Activated naive CD4-positive, alpha-beta T cell treated with anti-CD3 and anti-CD28 coated beads, Interleukin-2, amount 50 U/mL, for 72 hours (primary cell): ENCODE results near the gene CYBA. TPM values are rescaled to one million over a fixed set of nuclear protein-coding genes. Genes with fewer than 3 reads are reported as not detected.

Experiments
- ATAC-seq, 2 donors: fragments of 150-1000 bp; cut with Tn5 transposase; 2 replicates each; pipeline ENCODE4 v1.10.0; 2021; ENCODE audit warnings: mild to moderate bottlenecking in 2 of 2, moderate library complexity in 2 of 2
- DNase-seq, 2 donors: peaks; one replicate each; pipeline ENCODE4 v3.0.0; 2021 to 2022; ENCODE audit warnings: low spot score in 2 of 2
- H3K27ac Mint-ChIP-seq, 2 donors: one replicate each; pipeline ENCODE4 v1.8.0; 2022; ENCODE audit warnings: mild to moderate bottlenecking in 2 of 2, mixed read lengths in 2 of 2
- H3K36me3 Mint-ChIP-seq, 2 donors: one replicate each; pipeline ENCODE4 v1.8.0; 2022; ENCODE audit warnings: mixed read lengths in 2 of 2
- H3K9me3 Mint-ChIP-seq, 2 donors: one replicate each; pipeline ENCODE4 v1.8.0; 2022; ENCODE audit warnings: mixed read lengths in 2 of 2
- total RNA-seq, 2 donors: library from RNA; stranded (reverse); gene quantifications; one replicate each; pipeline ENCODE4 v1.2.3, GENCODE V29; 2022

Gene CYBA
- total RNA-seq, 2 donors from 2014 or later = 112 to 267 TPM

DNA sequence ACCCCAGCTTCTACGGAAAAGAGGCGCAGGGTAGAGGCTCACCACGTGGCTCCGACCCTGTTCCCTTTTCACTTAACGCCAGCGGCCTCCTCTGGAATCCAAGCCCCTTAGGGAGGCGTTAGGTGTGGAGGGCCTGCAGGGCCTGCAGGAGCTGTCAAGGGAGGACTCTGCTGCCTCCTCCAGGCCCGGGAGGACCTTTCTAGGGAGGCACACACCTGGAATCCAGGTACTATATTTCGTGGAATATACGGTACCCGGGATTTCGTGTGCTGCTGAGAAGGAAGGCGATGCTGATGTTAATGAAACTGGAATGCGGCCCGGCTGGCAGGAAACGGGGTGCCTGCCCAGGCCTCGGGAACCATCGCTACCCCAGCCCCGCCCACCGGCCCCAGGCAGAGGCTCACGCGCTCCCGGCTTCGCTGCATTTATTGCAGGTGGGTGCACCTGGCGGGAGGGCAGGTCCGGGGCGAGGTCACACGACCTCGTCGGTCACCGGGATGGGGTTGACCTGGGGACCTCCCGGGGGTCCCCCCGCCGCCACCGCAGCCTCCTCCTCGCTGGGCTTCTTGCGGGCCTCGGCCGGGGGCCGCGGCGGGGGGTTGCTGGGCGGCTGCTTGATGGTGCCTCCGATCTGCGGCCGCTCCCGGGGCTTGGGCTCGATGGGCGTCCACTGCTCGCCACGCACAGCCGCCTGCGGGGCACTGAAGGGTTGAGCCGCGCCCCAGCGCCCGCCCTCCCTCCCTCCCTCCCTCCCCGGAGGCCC, 7.8 kb downstream of the CYBA start:
- no peak for ATAC-seq
- Mint-ChIP-seq H3K36me3 (peaks cover 0 to 7% of the 10 kb centered on the region in 2 donors), H3K27ac (no peak overlapping the region), H3K9me3 (no peaks in the 10 kb centered on the region)
- DNase-seq = no peak

DNA sequence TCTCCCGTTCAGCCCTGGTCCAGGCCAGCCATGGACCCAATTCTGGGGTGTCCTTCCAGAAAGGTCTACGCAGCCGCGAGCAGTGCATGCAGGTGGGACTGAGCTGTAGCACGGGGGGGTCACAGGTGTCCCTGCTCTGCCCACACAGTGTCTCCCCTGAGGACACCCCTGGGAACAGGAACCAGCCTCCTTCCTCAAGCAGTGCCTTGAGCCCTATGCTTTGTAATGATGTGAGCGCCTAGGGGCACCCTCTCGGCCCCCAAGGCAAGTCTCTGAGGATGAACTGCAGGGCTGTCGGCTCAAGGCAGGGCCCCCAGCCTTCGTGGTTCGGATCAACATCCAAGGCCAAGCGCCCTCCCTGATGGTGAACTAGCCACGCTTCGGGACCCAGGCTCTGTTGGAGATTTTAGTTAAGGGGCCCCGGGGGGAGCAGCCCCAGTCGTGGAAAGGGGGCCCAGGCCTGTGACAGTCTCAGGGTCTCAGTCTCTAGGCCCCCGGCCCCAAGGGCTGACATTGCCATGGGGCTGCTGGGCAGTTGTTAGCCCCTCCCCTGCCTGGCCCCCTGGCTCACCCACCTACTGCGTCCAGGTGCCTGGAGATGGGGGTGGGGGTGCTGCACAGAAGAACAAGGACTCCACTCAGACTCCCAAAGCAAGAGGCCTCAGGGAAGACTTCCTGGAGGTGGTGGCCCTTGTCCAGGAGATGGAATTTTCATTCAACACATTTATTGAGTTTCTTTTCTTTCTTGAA, 10.2 kb downstream of the CYBA start:
- Mint-ChIP-seq H3K9me3 (no peaks in the 10 kb centered on the region), H3K27ac (no peak overlapping the region), H3K36me3 (peaks cover 0 to 7% of the 10 kb centered on the region in 2 donors)
- ATAC-seq = no peak
- no peak for DNase-seq

DNA sequence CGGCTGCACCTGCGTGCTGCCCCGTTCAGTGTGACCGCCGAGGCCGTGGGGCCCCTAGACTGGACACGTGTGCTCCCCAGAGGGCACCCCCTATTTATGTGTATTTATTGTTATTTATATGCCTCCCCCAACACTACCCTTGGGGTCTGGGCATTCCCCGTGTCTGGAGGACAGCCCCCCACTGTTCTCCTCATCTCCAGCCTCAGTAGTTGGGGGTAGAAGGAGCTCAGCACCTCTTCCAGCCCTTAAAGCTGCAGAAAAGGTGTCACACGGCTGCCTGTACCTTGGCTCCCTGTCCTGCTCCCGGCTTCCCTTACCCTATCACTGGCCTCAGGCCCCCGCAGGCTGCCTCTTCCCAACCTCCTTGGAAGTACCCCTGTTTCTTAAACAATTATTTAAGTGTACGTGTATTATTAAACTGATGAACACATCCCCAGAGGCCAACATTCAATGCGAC, 10.8 kb downstream of the CYBA start:
- ATAC-seq (no peak), DNase-seq (no peak)
- Mint-ChIP-seq H3K36me3 (peaks cover 0 to 7% of the 10 kb centered on the region in 2 donors), H3K27ac (peak overlapping the region in 1 of 2 donors; percentile 79), H3K9me3 (no peaks in the 10 kb centered on the region)

DNA sequence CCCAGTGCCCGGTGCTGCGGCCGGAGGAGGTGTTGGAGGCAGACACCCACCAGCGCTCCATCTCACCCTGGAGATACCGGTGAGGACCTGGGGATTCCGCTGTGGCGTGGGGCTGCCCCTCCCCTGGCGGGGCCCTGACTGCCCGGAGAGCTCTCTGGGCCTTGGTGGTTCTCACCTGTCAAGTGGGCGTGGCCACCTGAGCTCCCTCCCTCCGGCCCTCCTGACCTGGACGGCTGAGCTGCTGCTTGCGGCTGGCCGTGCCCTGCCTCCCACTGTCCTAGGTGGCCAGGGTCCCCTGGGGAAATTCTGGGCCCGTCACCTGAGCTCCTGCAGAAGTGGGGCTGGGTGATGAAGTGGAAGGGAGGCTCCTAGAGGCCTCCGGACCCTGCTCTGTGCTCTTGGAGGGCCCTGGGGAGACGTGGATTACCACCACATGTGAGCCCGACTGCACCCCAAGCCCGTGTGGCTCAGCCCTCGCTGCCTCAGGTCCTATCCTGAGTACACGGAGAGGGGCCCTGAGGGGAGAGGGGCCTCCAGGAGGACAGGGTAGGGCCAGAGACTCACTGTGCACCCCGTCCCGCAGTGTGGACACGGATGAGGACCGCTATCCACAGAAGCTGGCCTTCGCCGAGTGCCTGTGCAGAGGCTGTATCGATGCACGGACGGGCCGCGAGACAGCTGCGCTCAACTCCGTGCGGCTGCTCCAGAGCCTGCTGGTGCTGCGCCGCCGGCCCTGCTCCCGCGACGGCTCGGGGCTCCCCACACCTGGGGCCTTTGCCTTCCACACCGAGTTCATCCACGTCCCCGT, 11.4 kb downstream of the CYBA start:
- peak in 1 of 2 donors; percentile 9 for ATAC-seq
- no peak overlapping the region for H3K27ac Mint-ChIP-seq

DNA sequence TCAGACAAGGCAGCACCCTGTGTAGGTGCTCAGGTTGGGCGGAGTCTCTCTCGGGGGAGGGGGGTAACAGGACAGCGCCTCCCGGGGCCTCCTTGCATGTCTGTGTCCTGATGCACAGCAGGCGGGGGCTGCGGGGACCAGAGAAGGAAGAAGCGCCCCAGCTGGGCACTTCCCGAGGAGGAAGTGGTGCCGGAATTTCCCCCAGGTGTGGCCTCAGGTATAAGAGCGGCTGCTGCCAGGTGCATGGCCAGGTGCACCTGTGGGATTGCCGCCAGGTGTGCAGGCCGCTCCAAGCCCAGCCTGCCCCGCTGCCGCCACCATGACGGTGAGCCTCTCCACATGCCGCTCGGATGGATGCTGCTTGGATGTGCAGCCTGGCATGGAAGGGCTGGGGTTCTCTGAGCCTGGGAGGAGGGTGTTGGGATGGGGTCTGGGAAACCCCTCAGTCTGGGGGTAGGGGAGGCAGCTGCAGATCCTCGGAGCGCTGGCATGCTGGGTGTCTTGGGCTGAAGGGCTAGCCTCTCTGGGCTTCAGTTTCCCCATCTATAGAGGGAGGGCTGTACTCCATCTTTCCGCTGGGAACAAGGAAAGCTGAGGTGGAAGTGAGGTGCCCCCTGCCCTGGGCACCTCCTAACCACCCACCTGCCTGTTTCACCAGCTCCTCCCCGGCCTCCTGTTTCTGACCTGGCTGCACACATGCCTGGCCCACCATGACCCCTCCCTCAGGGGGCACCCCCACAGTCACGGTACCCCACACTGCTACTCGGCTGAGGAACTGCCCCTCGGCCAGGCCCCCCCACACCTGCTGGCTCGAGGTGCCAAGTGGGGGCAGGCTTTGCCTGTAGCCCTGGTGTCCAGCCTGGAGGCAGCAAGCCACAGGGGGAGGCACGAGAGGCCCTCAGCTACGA, 12.3 kb downstream of the CYBA start, which contains the start of gene IL17C:
IL17C (plus strand) TSS at position 250 of the 908 bp plus-strand sequence; CDS start at position 320, 70 bp downstream.
- DNase-seq = no peak
- Mint-ChIP-seq H3K27ac (no peak within 1 kb of the TSS), H3K36me3 (peaks cover 0 to 7% of the 10 kb centered on the region in 2 donors), H3K9me3 (no peaks in the 10 kb centered on the region)
- ATAC-seq = no peak

More for the DNA sequence above, 11.4 kb downstream of the CYBA start:
- no peak for DNase-seq
- Mint-ChIP-seq H3K9me3 (no peaks in the 10 kb centered on the region), H3K36me3 (peaks cover 0 to 7% of the 10 kb centered on the region in 2 donors)

DNA sequence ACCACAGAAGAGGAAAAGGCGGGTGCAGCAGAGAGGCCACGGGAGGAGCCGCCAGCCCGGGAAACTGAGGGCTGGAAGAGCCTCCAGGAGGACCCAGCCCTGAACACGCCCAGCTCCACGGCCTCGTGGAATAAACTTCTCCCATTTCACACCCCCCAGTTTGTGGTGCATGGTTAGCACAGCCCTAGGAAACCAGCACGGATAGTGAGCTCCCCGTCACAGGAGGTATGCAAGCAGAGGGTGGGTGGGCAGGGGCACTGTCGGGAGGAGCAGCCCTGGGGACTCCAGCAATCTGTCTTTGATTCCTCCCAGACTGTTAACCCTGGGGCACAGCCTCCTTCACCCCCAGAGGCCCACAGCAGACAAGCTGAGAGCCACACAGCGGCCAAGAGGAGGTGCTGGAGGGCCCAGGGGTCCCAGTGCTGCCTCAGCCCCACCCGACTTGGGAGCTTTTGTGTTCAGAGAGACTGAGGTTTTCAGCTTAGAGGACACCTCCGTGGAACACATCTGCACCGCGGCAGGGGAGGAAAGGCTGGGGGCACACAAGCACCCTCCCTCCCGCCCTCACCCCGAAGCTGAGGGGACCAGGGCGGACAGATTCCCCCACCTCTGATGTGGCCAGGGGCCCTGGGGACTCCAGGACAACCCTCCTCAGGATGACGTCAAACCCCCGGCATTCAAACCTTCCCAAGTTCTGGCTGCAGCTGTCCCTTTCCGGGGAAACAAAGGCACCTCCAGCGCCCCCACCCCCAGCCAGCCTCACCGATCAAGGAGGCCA, 14.2 kb downstream of the CYBA start:
- DNase-seq (no peak), ATAC-seq (no peak)
- no peaks in the 10 kb centered on the region for H3K9me3 Mint-ChIP-seq
- H3K36me3 Mint-ChIP-seq = no peaks in the 10 kb centered on the region
- no peak overlapping the region for H3K27ac Mint-ChIP-seq

DNA sequence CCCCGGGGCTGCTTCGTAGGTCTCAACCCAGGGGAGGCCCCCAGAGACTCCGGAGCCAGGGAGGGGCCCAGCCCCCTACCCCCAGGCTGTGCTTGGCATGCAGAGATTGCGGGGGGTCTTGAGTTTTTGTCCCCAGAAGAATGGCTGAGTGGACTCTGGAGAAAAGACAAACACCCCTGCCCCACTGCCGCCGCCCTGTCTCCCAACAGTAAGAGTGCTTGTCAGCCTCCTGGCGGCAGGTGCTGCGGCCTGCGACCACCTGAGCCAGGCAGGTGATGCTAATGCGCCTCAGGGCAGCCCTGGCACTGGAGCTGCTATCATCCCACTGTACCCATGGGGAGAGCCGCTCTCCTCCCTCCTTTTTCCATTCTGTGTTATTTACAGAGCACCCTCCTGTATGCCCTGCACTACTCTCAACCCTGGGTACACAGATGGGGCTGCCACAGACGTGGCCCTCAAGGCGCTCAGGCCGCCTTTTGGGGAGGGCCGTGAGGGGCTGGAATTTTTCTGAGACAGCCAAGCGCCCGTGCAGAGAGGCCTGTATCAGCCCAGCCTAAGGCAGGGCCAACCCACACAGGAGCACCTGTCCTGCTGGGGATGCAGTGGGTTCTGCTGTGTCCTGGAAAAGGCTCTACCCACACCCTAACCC, 15.1 kb downstream of the CYBA start:
- DNase-seq (no peak), ATAC-seq (no peak)
- no peaks in the 10 kb centered on the region for H3K9me3 Mint-ChIP-seq
- peak overlapping the region in 1 of 2 donors; percentile 44 for H3K27ac Mint-ChIP-seq
- no peaks in the 10 kb centered on the region for H3K36me3 Mint-ChIP-seq

DNA sequence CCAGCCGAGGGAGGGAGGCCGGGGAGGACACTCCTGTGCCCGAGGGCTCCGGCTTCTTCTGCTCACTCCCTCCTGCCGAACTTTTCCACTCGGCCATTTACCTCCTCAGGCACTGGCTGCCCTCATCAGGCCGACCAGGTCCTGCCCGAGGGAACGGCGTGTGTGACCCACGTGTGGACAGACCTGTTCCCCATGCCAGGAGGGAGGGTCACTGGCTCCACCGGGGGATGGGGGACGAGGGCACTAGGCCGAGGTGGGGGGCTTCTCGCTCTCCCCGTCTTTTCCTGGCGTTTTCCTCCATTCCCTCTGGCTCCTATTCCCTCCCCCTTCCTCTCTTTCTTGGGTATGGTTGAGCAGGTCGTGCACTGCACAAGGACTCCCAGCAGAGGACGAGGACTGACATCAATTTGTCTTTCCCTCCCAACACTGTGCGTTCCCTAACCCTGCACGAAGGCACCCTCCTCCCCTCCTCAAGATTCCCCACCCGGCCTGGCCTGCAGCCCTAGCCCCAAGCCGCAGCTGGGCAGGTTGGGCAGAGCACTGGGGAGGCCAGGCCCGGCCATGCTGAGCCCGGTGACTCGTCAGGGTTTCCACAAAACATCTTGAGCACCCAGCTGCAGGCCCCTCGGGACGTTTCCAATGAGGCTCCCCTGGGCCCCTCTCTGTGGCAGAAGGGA, 15.7 kb downstream of the CYBA start:
- Mint-ChIP-seq H3K27ac (no peak overlapping the region), H3K36me3 (no peaks in the 10 kb centered on the region), H3K9me3 (no peaks in the 10 kb centered on the region)
- ATAC-seq = no peak
- DNase-seq = no peak

DNA sequence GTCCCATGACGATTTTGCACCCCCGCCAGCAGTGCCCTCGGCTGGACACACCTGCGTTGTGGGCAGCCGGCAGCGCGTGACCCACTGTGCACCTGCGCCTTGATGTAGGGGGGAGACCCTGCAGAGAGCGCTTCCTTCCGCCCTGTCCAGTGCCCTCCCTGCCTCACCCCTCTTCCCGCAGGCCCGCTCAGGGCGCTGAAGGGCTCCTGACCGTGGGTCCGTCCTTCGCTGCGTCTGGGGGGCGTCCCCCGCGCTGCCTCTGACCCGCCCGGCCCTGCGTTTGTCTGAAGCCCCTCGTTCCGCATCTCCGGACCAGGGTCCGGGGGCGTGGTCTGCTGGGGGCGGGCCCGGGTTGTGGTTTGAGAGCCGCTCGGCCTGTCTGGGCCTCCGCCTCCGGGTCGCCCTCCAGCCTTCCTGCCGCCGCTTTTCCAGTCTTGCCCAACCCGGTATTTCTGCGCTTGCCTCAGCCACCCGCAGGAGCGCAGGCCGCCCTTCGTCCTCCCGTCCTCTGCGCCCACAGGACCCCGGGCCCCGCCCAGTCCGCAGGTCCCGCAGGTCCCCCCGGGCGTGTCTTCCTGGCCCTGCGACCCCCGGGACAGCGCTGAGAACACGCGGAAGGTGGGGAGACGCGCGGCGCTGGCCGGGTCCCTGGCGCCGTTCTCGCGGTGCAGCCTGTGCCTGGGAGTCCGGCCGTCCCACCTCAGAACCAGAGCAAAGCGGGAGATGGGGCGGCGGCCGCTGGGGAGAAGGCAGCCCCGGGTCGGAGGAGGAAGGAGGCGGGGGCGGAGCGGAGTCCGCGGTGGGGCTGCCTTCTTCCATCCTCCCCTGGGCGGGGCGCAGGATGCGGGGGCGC, 16.5 kb downstream of the CYBA start:
- DNase-seq = peak; percentile 53 to 78
- ATAC-seq = peak; percentile 40 to 71
- Mint-ChIP-seq H3K27ac (no peak overlapping the region), H3K36me3 (no peaks in the 10 kb centered on the region), H3K9me3 (no peaks in the 10 kb centered on the region)

DNA sequence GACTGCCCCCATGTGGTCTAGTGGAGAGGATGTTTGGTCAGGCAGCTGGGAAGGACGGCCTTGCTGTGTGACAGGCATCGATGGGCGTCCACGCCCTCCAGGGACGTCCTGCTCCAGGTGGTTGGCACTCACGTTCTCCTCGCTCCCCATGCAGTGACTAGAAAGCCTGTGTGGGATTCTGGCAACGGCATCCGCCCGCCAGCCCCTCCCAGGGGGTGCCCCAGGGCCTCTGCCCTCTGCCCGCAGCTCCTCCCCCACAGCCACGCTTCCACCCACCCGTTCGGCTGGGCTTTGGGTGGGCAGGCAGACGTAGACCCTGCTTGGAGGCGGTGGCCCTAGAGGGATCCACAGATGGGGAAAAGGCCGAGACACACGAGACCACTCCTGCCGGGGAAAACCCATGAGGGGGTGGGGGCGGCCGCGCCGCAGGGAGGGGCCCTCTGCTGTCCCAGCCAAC, 17.1 kb downstream of the CYBA start:
- Mint-ChIP-seq H3K9me3 (no peaks in the 10 kb centered on the region), H3K27ac (no peak overlapping the region), H3K36me3 (no peaks in the 10 kb centered on the region)
- ATAC-seq (peak; percentile 46 to 62), DNase-seq (peak in 1 of 2 donors; percentile 43)

DNA sequence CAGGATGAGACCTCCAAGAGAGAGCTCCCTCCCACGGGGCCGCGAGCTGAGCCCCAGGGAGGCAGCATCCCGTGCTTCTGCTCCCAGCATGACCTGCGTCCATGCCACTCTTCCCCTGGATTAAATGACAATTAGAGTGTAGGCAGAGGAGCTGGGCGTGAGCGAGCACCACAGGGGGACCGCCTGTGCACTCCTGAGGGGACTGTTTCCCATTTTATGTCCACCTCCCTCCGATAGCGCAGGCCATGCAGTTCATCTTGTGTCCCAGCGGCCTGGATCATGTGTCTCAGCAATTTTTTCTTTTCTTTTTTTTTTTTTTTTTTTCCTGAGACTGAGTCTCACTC, 18.3 kb downstream of the CYBA start:
- Mint-ChIP-seq H3K9me3 (no peaks in the 10 kb centered on the region), H3K36me3 (peaks cover 0 to 2% of the 10 kb centered on the region in 2 donors), H3K27ac (peak overlapping the region in 1 of 2 donors; percentile 14)
- DNase-seq (no peak), ATAC-seq (no peak)

DNA sequence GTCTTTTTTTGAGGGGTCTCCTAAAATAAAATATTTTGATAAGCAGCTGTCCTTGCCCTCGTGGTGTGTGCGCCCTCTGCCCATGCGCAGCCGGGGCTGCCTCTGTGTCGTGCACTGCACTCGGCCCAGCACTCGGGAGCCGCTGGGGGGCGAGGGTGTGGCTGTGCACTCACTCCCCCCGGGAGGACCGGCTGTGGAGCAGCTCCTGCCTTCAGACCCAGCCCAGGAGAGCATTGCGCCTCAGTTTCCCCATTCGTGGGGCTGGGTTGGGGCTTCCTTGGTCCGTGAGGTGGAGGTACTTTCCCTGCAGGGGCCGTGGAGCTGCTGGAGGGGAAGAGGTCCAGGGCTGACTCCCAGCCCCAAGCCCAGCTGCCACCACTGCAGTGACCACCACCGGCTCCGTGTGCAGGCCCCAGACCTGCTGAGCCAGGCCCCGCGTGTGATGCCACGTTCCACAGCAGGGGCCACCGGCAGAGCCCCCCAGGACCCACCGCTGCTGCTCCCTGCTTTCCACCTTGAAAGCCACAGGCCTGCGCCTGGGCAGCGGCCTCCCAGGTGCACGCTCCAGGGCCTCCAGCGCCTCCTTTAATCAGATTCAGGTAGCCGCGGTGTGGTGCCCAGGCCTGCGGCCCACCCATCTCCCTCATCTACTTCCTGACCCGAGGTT, 18.8 kb downstream of the CYBA start:
- H3K27ac Mint-ChIP-seq = no peak overlapping the region
- ATAC-seq = no peak
- DNase-seq = no peak
- no peaks in the 10 kb centered on the region for H3K9me3 Mint-ChIP-seq
- peaks cover 0 to 7% of the 10 kb centered on the region in 2 donors for H3K36me3 Mint-ChIP-seq

DNA sequence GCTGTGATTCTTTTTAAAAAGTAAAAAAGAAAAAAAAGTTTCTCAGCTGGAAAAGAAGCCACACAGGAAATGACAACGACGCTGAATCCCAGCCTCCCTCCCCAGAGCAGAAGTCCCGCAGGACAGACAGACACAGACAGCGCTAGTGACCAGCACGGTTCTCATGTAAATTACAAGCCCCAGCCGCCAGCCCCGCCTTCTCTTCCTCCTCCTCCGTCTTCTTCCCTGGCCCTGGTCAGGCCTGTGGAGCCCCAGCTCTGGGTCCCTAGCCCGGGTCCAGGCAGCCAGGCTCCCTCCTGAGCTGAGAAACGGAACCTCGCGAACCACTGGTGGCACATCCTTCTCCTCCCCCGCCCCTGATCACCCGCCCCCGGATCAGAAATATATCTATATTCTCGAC, 19.5 kb downstream of the CYBA start:
- DNase-seq = no peak
- Mint-ChIP-seq H3K36me3 (peaks cover 0 to 7% of the 10 kb centered on the region in 2 donors), H3K27ac (no peak overlapping the region), H3K9me3 (no peaks in the 10 kb centered on the region)
- ATAC-seq = no peak
